Endothelial cell of umbilical vein (primary cell): Measurements from ENCODE around the gene CPPED1.

Experiments
- EZH2 ChIP-seq: IDR thresholded peaks from 2 replicates; pipeline ENCODE4 v1.6.1; 2012; ENCODE audit warnings: borderline replicate concordance, low read depth, mild to moderate bottlenecking, moderate library complexity, low read length, inconsistent platforms; ENCODE audit not compliant: severe bottlenecking
- FOS ChIP-seq: IDR thresholded peaks from 2 replicates; pipeline ENCODE4 v1.6.1; 2011; ENCODE audit warnings: mild to moderate bottlenecking, low read length, moderate library complexity, borderline replicate concordance; ENCODE audit not compliant: insufficient read depth
- GATA2 ChIP-seq: IDR thresholded peaks from 2 replicates; pipeline ENCODE4 v1.7.0; 2011; ENCODE audit warnings: low read depth, mild to moderate bottlenecking, moderate library complexity, mixed read lengths, low read length; ENCODE audit not compliant: insufficient read length, insufficient read depth
- JUN ChIP-seq: IDR thresholded peaks from 2 replicates; pipeline ENCODE4 v1.6.1; 2011; ENCODE audit warnings: borderline replicate concordance, low read depth; ENCODE audit not compliant: insufficient read length, insufficient read depth
- MYC ChIP-seq: IDR thresholded peaks from one replicate; pipeline ENCODE4 v1.6.1; 2011; ENCODE audit warnings: mild to moderate bottlenecking, low read depth, low read length
- POLR2A ChIP-seq: IDR thresholded peaks from 2 replicates; pipeline ENCODE4 v1.6.1; 2012; ENCODE audit warnings: low read depth, mild to moderate bottlenecking, control low read depth, low read length
- POLR2AphosphoS5 ChIP-seq: IDR thresholded peaks from 2 replicates; pipeline ENCODE4 v1.6.1; 2012; ENCODE audit warnings: low read depth, mild to moderate bottlenecking, control low read depth, low read length, moderate library complexity; ENCODE audit not compliant: insufficient read depth
- TF ChIP-seq, protein P1 (sequence below), 2 donors: IDR thresholded peaks; 1 replicate in 1 of 2; 2 replicates in 1 of 2; pipeline ENCODE4 v1.5.1; 2011; ENCODE audit warnings: low read length in 2 of 2, mild to moderate bottlenecking in 2 of 2, moderate library complexity in 2 of 2, control low read depth in 1 of 2, inconsistent platforms in 1 of 2, low read depth in 1 of 2; ENCODE audit not compliant: insufficient read depth in 1 of 2; ENCODE audit errors: extremely low read depth in 1 of 2
- TF ChIP-seq, protein P2 (sequence below): IDR thresholded peaks from 2 replicates; pipeline ENCODE4 v1.6.1; 2011; ENCODE audit not compliant: insufficient read depth, insufficient read length

GRCh38 chr16:12700161-12700560, 103.5 kb downstream of the CPPED1 start:
- TF ChIP-seq POLR2A, result no peak
- TF ChIP-seq, protein P1, sequence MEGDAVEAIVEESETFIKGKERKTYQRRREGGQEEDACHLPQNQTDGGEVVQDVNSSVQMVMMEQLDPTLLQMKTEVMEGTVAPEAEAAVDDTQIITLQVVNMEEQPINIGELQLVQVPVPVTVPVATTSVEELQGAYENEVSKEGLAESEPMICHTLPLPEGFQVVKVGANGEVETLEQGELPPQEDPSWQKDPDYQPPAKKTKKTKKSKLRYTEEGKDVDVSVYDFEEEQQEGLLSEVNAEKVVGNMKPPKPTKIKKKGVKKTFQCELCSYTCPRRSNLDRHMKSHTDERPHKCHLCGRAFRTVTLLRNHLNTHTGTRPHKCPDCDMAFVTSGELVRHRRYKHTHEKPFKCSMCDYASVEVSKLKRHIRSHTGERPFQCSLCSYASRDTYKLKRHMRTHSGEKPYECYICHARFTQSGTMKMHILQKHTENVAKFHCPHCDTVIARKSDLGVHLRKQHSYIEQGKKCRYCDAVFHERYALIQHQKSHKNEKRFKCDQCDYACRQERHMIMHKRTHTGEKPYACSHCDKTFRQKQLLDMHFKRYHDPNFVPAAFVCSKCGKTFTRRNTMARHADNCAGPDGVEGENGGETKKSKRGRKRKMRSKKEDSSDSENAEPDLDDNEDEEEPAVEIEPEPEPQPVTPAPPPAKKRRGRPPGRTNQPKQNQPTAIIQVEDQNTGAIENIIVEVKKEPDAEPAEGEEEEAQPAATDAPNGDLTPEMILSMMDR (IDR thresholded peaks at IDR 0.05; ENCODE audit: extremely low read depth in 1 of 2, insufficient read depth in 1 of 2, low read depth in 1 of 2, low read length in 2 of 2), result no peak
- TF ChIP-seq, protein P2, sequence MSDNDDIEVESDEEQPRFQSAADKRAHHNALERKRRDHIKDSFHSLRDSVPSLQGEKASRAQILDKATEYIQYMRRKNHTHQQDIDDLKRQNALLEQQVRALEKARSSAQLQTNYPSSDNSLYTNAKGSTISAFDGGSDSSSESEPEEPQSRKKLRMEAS, result no peak
- no peak for TF ChIP-seq FOS
- no peak for TF ChIP-seq POLR2AphosphoS5
- no peak for TF ChIP-seq EZH2
- no peak for TF ChIP-seq MYC
- no peak for TF ChIP-seq JUN
- TF ChIP-seq GATA2, result no peak
